HG02938 (cell line): ENCODE results near the gene ANGPTL2.
"Not testable (repeated sequence)": the region's sequence is repeated elsewhere in the genome, so short reads cannot be mapped to it uniquely, and the experiment has no call there.

Experiments used
- ATAC-seq: cut with Tn5 transposase; IDR thresholded peaks from one replicate; pipeline ENCODE4 v1.9.1; 2021; ENCODE audit warnings: mild to moderate bottlenecking, moderate library complexity; ENCODE audit not compliant: unreplicated experiment

The ANGPTL2 gene, protein sequence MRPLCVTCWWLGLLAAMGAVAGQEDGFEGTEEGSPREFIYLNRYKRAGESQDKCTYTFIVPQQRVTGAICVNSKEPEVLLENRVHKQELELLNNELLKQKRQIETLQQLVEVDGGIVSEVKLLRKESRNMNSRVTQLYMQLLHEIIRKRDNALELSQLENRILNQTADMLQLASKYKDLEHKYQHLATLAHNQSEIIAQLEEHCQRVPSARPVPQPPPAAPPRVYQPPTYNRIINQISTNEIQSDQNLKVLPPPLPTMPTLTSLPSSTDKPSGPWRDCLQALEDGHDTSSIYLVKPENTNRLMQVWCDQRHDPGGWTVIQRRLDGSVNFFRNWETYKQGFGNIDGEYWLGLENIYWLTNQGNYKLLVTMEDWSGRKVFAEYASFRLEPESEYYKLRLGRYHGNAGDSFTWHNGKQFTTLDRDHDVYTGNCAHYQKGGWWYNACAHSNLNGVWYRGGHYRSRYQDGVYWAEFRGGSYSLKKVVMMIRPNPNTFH

DNA sequence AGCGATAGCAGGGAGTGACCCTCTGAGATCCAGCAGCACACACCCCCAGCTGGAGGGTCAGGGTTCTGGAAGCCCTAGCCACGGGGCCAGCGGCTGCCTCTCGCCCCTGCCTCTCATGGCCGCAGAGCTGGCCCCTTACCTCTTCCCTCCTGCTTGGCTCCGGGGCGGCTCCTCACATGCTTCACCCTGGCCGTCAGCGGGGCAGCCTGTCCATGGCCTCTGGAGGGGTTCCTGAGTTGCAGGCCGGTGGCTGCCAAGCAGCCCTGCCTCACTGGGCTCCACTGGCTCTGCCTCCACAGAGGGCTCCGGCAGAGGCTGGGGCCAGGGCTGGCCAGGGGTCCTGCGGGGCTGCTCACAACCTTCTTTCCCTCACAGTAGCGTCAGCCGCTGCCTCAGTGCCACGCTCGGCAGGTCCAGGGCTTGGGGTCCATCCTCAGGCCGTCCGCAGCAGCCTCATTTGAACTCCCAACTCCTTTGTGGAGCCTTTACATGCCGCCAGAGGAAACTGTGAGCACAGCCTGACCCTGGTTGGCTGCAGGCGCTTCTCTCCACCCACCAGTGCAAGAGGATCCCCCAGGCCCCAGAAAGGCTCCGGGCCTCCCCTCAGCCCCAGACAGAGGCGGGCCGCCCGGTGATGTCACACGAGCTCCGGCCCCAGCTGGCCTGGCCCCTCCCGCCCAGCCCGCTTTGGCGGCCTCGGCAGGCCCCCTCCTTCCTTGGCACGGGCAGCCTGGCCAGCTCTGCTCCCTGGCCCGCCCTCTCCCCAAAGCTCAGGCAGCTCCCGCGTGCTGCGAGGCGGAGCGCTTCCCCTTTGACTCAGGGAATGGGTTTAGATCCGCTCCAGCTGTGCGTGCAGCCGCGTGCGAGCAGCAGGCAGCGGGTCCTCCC, at the start of gene ANGPTL2:
Gene ANGPTL2, minus strand, starts transcription at position 460 of the 888 bp plus-strand sequence. CDS start 13,904 bp downstream, outside the sequence.
- ATAC-seq, result no peak

DNA sequence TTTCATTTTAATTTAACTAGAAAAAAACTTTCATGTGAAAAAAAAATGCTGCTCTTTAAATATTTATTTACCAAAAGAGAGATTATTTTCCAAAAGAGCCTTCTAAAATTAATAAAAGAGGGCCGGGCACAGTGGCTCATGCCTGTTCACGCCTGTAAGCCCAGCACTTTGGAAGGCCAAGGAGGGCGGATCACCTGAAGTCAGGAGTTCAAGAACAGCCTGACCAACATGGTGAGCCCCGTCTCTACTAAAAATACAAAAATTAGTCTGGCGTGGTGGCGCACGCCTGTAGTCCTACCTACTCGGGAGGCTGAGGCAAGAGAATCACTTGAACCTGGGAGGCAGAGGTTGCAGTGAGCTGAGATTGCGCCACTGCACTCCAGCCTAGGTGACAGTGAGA, 48.9 kb upstream of the ANGPTL2 start:
- ATAC-seq, result not testable (repeated sequence)

DNA sequence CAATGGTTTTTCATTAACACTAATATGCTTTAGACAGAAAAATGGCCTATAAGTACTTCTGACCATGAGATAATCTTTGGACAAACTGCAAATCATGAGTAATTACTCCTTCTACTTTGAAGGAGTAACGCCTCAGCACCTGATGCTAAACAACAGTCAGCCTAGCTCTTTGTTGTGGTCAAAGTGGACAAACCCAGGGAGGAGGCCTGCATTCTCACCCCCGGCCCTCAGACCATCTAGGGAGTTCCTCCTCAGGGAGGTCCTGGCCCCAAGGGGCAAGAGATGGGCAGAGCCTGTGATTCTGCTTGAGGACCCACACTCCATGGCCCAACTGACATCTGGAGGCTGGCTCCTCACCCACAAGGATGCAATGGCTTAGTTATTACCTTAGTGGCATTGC, 48.2 kb upstream of the ANGPTL2 start:
- ATAC-seq, result no peak

DNA sequence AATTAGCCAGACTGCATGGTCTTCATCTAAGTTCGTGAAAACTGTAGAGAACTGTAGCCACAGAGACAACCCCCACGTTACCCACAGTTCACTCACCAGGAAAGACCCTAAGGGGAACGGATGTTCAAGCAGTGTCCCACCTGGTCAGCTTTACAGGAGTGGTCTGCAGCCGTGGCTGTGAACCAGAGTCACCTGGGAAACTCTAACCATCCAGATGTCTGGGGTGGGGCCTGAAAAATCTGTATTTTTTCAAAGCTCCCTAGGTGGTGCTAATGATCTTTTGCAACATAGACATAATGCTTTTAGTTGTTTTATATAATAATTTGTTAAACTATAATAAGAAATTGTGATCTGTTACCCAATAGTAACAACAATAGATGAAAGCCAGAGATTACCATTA, 47.7 kb upstream of the ANGPTL2 start:
- ATAC-seq, result no peak

DNA sequence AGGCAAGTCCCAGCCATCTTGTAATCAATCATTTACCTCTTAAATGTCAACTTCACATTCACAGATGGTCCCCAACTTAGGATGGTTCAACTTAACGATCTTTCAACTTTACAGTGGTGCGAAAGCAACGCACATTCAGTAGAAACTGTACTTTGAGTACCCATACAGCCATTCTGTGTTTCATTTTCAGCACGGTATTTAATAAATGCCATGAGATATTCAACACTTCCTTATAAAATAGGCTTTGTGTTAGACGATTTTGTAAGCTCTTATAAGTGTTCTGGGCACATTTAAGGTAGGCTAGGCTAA, 47.1 kb upstream of the ANGPTL2 start:
- no peak for ATAC-seq

DNA sequence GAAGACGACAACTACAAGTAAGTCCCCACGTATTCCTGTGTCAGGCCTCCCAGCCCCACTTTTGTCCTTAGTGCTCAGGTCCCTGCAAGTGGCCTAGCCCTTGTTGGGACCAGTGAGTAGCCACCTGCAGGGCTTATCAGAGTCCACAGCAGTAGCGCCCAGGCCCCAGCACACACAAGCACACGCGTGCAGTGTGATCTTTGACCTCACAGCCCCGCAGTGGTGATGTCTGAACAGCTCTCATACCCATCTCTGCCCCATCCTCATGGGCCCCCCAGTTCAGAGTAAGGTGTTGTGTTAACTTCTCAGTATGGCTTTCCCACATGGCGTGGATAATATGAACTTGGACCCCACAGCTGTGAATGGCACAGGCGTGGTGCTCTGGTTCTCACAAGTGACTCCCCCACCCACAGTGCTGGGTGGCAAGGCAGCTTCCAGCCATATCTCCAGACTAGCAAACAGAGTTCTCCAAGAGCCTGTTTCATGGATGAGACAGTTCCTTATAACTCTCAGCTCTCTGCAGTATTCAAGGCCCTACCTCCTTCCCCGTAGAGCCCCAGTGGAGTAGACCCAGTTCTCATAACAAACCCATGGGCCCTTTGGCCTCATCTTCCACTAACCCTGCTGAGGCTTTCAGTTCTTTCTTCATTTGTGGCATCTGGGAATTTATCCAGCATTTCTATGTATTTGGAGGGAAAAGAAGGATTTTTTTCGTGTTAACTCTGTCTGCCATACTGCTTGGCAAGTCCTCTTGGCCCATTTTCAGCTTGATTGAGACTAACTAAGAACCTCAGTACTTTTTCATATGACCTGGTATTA, 46.5 kb upstream of the ANGPTL2 start:
- ATAC-seq, result no peak

DNA sequence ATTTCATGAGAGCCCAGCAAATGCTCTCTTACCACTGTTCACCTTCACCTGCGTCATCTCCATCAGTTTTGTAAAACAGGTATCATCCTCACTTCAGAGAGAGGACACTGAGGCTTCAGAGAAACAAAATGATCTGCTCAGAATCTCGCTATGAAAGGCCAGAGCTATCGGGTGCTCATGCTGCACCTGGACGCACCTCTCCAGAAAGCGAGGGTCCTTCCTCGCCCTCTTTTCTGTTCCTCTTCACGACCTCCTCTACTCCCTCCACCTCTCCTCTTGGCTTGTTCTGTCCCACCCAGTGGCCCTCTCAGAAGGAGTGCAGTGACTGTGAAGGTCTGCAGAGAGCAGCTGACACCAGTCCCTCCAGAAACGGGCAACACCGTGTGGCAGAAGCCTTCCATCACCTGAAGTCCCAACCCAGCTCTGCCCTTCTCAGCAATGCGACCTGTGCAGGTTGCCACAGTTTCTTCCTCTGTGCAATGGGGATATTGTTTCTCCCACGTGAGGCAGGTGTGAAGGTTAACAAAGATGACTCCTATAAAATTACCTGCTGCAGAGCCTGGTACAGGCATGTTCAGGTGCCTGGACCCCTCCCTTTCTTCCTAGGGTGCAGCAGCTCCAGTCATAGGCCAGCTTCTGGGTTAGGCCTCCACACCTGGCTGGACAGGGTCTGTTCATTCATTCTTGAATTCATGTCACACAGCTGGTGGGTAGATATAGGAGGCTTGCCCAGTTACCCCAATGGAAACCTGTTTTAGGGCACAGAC, 45.3 kb upstream of the ANGPTL2 start:
- ATAC-seq, result no peak

DNA sequence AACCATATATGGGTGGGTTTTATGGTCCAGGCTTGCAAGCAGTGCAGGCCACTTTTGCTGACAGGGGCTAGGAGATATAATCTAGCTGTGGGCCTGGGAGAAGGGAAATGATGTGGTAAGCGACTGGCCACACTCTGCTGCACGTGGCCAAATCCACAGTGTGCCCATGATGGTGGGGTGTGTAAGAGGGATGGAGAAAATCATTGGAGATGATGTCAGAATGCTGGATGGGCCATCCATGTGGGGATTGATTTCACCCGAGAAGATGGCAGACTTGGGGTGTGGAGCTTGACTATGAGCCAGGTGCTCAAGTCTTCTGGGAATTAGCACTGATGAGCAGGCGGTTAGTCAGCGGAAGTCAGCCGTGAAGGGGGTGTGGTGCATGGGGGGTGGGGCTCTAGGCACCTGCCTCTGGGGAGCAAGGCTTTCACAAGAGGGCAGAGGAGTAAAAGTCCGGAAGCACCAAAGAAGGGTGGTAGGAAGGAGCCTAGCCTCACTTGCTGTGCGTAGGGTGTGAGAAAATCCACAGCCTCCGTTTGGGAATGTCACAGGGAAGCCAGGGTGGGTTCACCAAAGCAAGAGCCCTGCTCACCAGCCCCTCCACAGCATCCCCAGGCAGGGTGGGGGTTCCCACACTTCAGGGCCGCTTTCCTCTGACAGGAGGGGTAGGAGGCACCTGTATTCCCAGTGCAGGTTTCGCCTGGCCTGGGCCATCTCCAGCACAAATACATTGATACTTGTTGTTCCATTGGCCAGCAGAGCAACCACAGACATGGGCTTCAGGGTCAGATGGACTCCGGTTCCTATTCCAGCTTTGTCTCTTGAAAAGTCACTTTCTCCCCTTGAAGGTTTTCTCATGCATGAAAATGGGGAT, 44.5 kb upstream of the ANGPTL2 start:
- ATAC-seq, result peak; percentile 62

DNA sequence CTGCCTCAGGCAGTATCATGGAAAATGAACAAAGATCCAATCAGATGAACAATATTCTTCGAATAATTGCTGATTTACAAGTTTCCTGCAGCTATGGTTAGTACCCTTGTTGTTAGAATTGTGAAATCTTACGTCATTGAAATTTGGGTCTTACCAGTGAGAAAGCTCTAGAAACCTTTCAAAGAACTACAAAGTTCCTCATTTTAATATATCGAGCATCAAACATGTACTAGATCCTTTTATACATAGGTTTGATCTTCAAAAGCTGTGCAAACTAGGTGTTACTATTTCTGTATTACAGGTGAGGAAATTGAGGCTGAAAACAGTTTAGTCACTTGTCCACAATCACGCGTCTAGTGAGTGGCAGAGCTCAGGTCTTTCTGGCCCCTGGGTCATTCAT, 43.7 kb upstream of the ANGPTL2 start:
- peak; percentile 9 for ATAC-seq

DNA sequence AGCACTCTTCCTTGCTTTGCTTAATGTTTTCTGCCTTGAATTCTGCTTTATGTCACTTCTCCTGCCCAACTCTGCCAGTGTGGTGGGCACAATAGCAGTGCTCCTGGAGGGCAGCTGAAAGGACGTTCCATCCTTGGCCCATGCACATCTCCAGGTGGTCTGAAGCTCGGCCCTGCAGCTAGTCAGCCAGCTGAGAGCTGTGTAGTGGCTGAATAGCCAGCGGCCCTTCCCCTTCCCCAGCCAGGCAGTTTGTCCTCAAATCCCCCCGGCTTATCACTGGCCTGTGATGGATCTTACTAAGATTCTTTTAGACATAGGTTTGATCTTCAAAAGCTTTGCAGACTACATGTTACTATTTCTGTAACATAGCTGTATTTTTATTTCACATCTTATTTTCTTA, 42.7 kb upstream of the ANGPTL2 start:
- ATAC-seq, result no peak

DNA sequence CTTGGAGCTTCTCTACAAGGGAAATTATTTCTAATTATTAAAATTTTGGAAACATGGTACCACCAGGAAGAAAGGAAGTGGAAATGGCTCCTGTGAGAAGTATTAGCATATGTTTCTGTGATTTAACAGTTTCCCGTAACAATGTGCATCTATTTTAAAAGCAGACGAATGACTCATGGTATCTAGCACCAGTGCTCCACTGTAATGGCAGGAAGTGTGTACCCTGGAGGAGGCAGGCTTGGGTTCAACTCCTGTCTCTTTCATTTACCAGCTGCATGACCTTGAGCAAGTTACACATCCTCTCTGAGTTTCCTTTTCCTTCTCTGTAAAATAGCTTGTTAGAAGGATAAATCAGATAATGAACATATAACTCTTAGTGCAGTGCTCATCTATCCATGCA, 41.0 kb upstream of the ANGPTL2 start:
- no peak for ATAC-seq

DNA sequence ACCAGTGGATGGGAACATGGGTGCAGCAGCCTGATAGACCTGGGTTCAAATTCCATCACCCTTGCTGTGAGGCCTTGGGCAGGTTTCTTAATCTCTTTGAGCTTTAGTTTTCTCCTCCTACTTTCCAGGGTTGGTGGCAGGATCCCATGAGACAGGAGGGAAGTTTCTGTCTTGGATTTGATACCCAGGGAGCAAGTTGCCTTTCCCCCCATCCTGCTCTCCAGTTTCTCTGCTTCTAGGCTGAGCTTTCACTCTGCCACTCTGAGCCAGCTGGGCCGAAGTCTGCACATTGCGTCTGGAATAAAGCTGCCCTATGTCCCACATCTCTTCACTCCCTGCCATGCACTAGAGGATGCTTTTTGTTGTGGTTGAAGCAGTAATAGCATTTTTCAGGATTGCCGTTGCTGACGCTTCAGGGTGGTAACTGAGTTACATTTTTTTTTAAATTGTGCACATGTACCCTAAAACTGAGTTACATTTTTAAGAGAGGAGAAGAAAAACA, 40.5 kb upstream of the ANGPTL2 start:
- no peak for ATAC-seq

DNA sequence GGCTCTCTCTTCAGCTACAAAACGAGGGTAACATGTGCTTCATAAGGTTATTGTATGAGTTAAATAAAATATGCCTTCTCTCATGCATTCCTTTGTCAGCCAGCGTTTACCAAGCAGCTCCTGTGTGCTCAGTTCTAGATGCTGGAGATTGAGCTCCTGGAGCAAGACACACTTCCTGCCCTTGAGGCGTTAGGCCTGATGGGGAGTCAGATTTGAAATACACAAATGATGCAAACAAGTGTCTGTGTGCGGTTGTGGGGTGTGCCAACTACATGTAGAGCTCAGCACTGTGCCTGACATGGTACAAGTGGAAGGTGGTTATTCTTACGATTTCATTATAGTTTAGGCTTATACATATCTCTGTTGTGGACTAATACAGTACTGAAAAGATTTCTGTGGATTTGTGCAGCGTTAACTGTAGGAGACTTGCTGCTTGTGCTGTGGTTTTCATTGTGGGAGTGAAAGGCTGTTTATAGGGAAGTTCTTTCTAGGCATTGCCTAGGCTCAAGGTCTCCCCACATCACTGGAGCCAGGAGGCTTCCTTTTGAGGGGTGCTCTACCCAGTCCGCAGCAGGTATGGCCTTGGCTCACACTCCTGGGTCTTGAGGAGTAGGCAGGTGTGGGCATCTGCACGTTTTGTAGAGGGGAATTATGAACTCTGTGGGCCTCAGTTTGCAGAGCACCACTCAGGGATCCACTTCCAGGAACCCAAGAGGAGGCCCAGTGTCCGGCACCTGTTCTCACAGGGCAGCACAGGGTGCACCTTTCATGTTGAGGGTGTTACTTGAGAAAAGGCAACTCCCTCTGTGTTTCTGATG, 39.8 kb upstream of the ANGPTL2 start:
- no peak for ATAC-seq

DNA sequence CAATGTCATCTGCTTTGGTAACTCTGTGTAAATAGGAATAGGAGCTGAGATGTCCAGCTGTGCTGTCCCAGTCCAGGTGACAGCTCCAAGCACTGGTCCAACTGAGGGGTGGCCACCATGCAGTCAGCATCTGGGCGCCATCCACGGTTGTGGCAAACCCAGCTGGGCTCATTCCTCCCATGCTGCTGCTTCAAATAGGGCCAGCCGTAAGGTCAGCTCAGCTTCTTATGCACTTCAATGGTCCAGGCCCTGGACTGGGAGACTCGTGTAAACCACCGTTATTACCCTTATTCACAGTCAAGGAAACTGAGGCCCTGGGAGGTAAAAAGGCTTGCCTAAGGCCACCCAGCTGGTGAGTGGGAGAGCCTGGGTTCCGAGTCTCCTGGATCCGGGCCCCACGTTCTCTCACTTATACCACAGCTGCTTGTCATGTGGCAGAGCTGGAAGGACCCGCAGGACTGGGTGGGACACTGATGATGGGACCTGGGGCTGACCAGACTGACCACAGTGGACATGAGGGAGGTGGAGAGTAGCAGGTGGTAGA, 38.7 kb upstream of the ANGPTL2 start:
- ATAC-seq, result no peak

DNA sequence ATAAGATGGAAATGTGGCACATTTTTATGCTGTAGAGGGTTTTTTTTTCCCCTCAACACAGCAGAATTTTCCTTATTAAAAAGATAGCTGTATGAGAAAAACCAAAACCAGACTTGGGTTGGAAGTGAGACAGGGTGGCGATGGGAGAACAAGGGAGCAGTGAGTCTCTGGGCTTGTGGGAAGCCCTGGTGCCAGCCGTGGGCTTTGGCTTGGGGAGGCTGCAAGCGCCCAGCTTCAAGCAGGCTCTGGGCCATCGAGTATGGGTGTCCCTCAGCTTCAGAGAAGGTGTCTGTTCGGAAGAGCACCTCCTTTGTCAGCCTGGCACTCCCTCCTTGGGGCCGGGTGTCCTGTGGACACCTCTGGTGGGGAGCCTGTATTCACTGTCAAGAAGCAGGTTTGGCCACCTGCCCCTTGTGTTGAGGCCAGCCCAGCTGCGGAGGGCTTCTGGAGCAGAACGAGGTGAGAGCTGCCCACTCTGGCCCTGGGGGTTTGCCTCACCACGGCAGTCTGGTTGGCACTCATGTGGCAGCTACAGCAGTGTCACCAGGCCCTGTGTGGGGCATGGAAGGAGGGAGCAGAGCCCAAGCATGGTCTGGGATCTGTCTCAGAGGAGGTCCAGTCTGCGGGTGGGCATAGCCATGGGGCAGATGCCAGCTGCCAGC, 37.6 kb upstream of the ANGPTL2 start:
- no peak for ATAC-seq

DNA sequence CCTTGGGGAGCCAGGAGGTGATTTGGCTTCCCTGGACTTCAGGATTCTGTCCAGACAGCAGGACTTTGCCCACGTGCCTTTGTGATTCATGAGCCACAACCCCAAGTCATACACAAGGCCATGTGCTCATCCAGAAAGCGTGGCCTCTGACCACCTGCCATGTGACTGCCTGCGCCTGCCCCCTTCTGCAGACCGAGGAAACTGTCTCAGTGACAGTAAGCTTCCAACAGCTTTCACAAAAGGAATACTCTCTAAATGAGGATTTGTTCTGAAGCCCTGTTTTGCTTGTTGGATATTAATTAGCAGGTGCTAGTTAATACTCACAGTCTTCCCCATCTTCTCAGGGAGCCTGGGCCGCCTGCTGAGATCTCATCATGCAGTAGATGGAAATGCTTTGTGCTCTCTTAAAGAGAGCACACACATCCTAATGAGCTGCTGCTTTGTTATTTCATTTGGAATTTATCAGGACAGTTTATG, 36.9 kb upstream of the ANGPTL2 start:
- ATAC-seq, result no peak

DNA sequence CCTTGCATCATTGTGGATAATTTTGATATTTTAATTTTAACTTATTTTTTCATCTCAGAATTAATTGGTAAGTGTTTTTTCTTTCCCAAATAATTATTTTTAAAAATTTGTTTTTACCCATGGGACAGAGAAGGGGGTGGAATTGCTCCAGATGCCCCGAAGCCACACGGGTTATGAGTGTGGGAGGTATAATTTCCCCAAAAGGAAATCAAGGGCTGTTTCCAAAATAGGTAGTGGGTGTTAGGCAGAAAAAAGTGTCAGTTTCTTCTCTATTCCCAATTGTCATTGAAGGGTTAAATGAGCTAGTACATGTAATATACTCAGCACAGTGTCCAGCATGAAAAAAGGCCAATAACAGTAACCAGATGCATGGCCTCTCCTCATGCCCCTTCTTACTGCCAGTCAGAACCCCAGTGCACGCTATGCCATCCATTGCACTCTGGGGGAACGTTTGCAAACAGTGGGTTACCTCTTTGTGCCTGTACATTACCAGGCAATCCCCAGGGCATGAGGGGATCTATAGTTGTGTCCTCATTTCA, 36.4 kb upstream of the ANGPTL2 start:
- no peak for ATAC-seq
